HG03521 (cell line): Measurements from ENCODE around the gene SLC12A4.
A peak's percentile ranks its signal among the peaks of the same experiment; 100 is the strongest.
"Not testable (repeated sequence)": the region's sequence is repeated elsewhere in the genome, so short reads cannot be mapped to it uniquely, and the experiment has no call there.

Experiments used
- ATAC-seq: cut with Tn5 transposase; IDR thresholded peaks from one replicate; pipeline ENCODE4 v1.9.1; 2021; ENCODE audit warnings: mild to moderate bottlenecking, moderate library complexity; ENCODE audit not compliant: unreplicated experiment

The SLC12A4 gene

GRCh38 chr16:67942510-67943255 is 25.8 kb downstream of the SLC12A4 start:
- ATAC-seq: no peak

DNA sequence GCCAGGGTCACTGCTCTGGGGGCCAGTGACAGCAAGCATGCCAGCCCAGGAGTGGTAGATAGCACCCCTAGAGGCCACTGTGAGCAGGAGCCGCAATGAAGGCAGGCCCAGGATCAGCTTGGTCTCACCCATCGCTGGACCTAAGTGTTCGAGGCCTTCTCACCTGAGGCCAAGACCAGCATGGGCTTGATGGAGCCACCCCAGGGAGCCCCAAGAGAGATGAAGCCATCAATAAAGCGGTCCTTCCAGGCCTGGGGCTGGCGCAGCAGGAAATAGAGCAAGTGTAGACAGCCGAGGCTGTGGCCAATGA is 26.3 kb downstream of the SLC12A4 start:
- no peak for ATAC-seq

DNA sequence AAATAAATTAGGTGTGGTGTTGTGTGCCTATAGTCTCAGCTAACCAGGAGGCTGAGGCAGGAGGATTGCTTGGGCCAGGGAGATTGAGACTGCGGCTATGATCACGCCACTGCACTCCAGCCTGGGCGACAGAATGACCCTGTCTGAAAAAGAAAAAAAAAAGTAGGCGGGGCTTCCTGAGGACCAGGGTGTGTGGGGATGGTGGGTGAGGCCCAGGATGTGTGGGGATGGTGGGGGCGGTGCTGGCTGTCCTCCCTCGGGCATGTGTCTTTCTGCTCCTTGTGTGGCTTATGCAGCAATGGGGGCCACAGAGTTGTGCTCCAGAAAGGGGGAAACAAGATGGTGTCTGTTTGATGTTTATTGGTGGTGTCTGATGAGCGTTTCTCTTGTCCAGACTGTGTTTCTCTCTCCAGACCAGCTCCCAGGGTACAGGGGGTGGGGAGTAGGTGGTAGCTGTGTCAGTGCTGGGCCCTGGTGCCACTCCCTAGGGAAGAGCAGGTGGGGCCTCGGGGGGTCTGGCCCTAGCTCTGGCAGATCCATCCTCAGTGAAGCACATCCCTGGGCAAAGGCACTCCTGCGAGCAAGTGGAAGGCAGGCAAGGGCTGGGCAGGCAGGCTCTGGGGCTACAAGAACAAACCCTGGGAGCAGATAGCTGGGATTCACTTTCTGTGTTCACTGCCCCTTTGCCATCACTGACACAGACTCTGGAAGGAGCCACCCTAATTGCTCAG is 26.8 kb downstream of the SLC12A4 start:
- no peak for ATAC-seq

GRCh38 chr16:67940446-67941089 is 27.9 kb downstream of the SLC12A4 start:
- no peak for ATAC-seq

DNA sequence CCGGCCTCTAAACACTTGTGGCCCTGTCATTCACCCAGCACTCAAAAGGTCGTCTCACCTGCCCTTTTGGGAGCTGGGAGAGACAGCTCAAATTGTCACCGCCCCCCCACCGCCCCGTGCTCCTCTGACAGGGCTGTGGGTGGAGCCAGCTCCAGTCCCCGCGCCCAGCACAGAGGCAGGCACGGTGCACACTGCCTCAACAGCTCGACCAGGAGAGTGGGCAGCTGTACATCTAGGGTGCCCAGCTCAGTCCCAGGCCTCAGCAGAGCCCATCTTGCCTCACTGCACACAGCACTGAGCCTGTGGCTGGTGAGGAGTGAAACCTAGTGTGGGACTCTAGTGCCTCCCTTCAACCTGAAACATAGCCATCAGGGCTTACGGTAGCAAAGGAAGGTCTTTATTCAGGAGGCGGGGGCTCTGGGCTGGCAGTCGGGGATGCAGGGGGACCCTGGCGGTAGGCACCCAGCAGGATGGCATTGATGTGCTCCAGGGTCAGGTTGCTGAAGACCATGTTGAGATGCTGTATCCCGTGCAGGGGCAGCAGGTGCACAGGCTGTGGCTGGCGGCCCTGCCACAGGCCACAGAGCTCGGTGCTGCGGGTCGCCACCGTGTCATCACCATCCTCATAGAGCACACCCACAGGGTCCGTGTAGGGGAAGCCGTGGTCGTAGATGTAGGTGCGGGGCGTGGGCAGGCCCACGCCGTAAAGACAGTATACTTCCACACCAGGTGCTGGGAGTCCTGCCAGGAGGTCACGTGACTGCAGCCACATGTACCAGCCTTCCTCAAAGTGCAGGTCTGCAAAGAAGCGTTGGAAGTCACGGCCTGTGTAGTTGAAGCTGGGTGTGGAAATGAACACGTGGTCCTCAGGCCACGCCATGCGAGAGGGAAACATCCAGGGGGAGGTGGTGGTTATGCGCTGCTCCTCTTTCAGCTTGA is 28.7 kb downstream of the SLC12A4 start:
- ATAC-seq: no peak

GRCh38 chr16:67937713-67938112 is 30.7 kb downstream of the SLC12A4 start:
- not testable (repeated sequence) for ATAC-seq

DNA sequence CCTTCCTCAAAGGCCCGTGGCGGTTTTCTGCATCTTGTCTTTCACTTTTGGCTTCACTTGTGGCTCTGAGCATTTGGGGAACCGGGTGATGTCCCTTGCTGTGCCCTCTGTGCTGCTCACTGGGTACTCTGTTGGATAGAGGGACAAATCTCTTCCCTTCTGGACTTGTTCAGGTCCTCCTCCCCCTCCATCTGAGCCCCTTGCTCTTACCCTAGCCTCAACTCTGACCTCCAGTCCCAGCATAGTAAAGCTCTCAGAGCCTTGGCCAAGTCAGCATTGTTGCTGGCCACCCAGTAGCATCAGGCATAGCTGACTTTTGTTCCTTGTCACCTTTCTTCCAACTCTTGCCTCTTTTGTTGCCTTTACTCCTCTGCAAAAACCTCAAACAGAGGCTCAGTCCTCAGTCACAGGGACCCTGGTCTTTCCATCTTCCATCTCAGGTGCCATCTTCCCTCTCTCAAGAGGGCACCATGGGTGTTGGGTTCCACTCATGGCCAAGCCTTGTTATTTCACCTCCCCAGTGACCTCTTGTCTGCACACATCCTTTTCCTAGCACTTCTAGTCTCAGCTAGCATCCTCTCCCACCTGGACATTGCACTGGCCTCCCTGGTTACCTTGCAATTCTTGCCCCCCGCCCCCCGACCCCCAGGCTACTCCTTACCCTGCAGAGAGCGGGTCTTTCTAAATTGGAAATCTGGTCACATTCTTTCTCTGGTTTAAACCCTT is 31.4 kb downstream of the SLC12A4 start:
- ATAC-seq: peak; percentile 40

- peak; percentile 1 for ATAC-seq
Observed at GRCh38 chr16:67936124-67936879, 32.1 kb downstream of the SLC12A4 start, which contains the start of gene PSMB10. Gene PSMB10 (minus strand): TSS chr16:67936850. CDS start chr16:67936749, 101 bp downstream.

DNA sequence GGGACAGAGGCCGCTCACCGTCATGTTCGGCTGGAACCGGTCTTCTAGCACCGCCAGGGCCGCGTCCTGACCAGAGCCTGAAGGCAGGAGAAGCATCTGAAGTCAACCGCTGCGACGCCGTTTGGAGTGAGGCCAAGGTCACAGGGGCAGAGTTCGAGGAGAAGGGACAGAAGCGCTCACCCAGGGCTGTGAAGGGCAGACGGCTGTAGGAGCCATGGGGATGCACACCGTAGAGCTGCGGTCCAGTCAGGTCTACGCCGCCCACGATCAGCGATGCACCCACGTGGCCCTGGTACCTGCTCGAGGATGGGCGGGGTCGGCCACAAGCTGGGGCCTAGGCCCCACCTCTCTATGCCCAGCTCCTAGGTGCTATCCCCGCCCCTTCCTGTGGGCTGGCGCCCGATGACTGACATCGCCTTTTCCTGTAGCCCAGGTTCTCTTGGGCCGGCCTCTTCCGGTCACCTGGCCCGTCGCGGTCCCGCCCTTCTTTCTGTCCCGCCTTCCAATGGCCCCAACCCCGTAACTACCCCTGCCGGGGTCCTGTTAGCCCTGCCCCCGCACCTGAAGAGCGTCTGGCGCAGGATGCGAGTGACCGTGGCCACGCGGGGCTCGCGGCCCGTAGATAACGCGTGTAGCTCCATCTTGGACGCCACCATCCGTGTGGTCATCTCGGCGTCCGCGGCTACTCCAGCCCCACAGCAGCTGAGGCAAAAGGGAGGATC is 32.9 kb downstream of the SLC12A4 start:
- peak; percentile 88 for ATAC-seq

GRCh38 chr16:67935101-67935401 is 33.4 kb downstream of the SLC12A4 start:
- no peak for ATAC-seq

DNA sequence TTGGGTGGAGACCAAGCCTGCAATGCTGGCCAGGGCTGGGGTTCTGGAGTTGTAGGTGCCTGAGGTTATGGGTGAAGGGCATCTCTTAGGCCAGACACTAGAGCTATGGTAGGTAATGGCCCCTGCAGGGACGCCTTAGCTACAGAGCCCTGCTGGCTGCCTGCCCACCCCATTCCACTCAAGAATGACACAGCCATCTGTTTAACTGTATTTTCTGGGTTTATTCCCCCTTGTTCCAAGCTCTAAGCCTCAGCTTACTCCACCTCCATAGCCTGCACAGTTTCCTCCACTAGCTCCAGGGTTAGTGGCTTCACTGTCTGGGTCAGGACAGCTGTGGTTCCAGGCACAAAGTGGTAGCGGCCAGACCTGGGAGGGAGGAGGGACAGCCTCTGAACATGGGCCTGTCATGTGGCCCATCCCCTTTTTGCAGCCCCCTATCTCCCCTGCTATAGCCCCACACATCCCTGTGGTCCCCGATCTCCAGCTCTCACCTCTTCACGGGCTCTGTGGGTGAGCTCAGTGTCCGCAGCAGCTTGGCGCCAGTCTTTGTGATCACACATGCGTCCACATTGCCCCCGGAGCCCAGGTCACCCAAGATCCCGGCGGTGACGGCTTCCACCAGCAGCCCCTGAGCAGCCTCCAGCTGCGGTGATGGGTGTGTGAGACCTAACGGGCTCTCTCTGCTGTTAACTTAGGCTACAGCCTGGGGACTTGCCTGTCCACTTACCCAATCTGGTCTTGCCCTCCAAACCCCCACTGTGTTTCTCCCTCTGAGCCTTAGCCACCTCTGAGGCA is 33.9 kb downstream of the SLC12A4 start:
- no peak for ATAC-seq

DNA sequence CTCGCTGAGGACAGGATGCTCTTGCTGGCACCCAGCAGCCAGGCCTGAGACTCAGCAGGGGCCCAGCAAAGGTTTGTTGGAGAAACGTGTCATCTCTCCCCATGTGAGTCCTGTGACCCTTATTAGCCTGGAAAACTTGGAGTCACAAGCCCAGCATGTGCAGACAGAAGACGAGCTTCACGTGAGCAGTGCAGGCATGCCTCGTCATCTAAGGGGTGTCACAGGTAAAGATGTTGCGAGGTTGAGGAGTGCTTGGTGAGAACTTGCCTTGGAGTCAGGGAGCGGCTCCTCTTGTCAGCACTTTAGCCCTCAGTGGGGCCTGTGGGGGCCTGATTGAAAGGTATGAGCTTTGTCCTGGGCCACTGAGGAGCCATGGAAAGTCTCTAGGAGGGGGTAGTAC is 34.6 kb downstream of the SLC12A4 start:
- no peak for ATAC-seq

DNA sequence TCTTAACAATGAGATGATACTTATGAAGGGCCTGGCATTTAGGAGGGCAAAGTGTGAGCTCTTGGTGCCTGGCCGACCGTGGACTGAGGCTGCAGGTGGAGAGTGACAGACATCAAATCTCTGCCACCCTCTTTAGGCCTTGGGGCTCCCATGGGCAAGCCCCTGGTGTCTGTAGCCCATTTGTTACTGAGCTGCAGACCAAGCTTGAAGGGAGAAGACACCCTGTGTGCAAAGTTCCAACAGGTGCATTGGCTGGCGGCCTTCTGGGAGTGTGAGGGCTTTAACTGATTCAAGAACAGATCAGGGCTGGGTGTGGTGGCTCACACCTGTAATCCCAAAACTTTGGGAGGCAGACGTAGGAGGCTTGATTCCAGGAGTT is 36.0 kb downstream of the SLC12A4 start:
- ATAC-seq: no peak

- ATAC-seq: no peak
Observed at GRCh38 chr16:67931712-67932461, 36.5 kb downstream of the SLC12A4 start, which contains the start of gene CTRL. Gene CTRL (minus strand): TSS chr16:67931862. CDS start chr16:67931852, 10 bp downstream.

DNA sequence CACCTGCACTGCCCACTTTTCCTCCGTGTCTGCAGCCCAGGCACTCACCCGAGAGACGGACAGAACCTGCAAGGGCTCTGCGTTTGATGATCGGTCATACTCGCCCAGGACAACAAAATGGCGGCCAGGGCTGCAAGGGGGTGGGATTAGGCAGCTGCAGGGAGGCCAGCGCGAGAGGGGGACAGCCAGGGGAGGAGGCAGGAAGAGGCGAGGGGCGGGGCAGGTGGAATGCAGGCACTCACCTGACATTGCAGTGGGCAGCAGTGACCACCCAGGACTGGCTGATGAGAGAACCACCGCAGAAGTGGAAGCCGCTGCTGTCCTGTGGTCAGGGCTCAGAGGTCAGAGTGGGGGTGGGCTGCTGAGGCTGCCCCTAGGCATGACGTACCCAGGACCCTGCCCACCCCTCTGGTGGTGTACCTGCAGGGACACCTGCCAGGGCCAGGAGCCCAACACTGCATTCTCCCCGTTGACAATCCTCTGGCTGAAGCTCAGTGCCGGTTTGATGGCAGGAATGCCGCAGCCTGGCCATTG is 37.7 kb downstream of the SLC12A4 start:
- no peak for ATAC-seq

- ATAC-seq: no peak
Observed at GRCh38 chr16:67930191-67930590, 38.2 kb downstream of the SLC12A4 start.
